GM19240 (cell line): Measurements from ENCODE around the gene SLC16A10.
"Not testable (repeated sequence)": the region's sequence is repeated elsewhere in the genome, so short reads cannot be mapped to it uniquely, and the experiment has no call there.

Source experiments
- DNase-seq: peaks from one replicate; pipeline ENCODE4 v3.0.0; 2011; ENCODE audit warnings: low spot score; ENCODE audit not compliant: insufficient read length

SLC16A10 gene

DNA sequence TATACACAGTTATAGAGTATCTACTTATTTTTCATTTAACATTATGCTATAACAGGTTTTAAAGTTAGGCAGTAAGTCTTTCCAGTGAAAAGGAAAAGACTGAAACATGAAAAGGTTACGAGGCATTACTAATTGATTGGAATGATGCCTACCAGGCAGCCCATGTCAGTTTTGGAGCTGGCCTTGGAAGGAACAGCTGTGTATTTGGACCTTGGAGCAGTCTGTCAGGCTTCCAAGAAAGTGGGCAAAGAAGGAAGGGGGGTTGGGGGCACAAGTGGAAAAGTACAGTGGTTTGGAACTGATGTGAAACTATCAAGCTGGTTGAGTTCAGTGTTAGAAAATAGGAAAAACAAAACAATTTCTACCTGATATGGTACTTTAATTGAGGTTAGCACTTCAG, 41.7 kb downstream of the SLC16A10 start:
- no peak for DNase-seq

DNA sequence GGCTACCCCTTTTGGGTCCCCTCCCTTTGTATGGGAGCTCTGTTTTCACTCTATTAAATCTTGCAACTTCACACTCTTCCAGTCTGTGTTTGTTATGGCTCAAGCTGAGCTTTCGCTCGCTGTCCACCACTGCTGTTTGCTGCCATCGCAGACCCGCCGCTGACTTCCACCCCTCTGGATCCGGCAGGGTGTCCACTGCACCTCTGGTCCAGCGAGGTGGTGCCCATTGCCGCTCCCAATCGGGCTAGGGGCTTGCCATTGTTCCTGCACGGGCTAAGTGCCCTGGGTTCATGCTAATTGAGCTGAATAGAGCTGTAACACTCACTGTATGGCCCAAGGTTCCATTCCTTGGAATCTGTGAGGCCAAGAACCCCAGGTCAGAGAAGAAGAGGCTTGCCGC, 43.7 kb downstream of the SLC16A10 start:
- DNase-seq: not testable (repeated sequence)

DNA sequence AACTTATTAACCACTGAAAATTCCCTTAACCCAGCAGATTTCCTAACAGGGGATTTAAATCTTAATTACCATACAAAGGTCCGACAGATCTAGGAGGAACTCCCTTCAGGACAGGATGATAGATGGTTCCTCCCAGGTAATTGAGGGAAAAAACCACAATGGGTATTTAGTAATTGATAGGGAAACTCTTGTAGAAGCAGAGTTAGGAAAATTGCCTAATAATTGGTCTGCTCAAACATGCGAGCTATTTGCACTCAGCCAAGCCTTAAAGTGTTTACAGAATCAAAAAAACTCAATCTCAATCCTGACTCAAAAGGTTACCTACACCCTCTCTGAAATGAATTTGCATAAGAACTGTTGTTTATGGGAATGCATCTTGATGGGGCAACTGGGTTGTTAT, 45.4 kb downstream of the SLC16A10 start:
- DNase-seq: not testable (repeated sequence)

DNA sequence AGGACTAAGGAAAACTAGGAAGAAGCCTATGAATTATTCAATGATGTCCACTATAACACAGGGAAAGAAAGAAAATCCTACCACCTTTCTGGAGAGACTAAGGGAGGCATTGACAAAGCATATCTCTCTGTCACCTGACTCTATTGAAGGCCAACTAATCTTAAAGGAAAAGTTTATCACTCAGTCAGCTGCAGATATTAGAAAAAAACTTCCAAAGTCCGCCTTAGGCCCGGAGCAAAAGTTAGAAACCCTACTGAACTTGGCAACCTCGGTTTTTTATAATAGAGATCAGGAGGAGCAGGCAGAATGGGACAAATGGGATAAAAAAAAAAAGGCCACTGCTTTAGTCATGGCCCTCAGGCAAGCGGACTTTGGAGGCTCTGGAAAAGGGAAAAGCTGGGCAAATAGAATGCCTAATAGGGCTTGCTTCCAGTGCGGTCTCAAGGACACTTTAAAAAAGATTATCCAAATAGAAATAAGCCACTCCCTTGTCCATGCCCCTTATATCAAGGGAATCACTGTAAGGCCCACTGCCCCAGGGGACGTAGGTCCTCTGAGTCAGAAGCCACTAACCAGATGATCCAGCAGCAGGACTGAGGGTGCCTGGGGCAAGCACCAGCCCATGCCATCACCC, 47.0 kb downstream of the SLC16A10 start:
- DNase-seq: not testable (repeated sequence)

DNA sequence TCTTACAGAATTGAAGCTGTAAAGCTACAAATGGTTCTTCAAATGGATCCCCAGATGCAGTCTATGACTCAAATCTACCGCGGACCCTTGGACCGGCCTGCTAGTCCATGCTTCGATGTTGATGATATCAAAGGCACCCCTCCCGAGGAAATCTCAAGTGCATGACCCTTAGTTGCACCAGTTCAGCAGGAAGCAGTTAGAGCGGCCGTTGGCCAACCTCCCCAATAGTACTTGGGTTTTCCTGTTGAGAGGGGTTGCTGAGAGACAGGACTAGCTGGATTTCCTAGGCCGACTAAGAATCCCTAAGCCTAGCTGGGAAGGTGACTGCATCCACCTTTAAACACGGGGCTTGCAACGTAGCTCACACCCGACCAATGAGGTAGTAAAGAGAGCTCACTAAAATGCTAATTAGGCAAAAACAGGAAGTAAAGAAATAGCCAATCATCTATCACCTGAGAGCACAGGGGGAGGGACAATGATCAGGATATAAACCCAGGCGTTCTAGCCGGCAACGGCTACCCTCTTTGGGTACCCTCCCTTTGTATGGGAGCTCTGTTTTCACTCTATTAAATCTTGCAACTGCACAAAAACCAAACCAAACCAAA, 50.3 kb downstream of the SLC16A10 start:
- DNase-seq: not testable (repeated sequence)

DNA sequence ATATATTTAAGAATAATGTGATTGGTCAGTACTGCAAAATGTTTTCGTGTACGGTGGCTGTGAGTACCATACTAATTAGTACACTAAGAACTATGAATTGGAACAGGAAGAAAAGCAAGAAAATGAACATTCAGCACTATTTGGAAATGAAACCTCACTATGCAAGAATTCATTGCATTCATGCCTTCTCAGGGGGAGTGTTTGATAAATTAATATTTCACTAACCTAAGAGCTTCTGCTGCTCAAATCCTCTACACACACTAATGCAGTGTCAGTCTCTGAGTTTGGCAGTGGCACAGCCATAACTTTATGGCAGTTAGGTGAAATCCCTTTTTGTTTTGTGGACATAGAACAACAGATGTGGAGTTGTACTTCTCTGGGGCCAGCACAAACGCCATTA, 60.1 kb downstream of the SLC16A10 start:
- no peak for DNase-seq

DNA sequence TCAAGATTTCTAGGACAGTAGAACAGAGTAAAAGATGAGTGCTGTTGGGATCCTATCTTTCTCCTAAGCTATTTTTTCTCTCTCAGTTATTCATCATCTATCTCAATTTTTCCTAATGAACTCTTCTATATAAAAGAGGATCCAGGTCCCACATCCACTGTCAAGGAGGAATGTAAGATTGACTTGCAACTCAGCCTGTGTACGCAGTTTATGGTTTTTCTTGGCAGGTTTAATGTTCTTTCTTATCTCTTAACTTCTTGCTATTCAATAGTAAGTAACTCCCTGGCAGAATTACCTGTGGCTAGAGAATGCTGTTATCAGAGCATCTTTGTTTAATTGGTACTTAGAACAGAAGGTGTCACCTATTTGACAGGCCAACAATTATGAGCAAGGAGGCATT, 60.8 kb downstream of the SLC16A10 start:
- no peak for DNase-seq

DNA sequence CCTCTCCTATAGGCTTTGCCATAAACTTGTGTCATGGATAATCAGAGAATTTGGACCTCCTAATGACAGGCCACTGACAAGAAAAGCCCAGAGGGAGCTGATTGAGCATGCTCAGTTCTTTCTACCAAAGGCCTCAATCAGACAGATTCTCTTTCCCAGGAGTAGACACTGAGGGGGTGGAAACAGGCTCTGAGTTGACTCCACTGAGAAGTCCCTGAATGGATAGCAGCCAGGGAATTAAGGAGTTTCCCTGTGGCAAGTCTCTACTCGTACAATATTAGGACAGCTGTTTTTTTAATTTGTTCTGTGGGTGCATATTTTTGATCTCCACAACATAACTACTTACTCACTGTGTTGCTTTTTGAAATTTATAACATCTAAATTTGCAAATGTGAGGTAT, 63.3 kb downstream of the SLC16A10 start:
- no peak for DNase-seq

DNA sequence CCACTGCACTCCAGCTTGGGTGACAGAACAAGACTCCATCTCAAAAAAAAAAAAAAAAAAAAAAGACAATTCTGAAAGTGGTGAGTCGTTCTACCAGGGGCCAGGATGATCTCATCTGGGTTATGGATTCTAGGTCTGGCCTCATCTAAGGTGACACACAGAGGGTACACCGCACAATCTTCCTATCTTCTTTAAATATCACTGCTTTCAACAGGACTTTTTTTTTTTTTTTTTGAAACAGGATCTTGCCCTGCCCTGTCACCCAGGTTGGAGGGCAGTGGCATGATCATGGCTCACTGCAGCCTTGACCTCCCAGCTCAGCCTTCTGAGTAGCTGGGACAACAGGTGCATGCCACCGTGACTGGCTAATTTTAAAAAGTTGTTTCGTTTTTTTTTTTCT, 67.7 kb downstream of the SLC16A10 start:
- DNase-seq: no peak

DNA sequence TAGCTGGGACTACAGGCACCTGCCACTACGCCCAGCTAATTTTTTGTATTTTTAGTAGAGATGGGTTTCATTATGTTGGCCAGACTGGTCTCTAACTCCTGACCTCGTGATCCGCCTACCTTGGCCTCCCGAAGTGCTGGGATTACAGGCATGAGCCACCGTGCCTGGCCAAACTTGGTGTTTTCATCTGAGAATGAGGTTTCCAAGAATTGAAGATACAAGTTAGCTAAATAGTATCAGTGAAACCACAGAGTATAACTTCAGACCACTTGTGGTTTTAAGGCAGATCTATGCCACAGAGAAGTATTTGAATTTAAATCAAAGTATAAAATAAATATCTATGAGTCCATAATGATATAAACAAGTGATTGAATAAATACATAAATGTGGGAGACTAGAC, 70.1 kb downstream of the SLC16A10 start:
- DNase-seq: no peak

DNA sequence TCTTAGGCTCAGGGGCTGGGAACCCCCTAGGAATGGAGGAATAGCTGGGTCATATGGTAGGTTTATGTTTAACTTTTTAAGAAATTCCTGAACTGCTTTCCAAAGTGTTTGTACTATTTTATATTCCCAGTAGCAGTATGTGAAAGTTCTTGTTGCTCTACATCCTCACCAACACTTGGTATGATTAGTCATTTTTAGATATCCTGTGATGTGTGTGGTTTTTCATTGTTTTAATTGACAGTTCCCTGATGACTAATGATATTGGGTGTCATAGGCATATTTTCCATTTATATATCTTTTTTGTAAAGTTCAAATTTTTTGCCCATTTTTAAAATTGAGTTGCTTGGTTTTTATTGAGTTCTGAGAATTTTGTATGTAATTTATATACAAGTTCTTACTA, 72.3 kb downstream of the SLC16A10 start:
- no peak for DNase-seq

DNA sequence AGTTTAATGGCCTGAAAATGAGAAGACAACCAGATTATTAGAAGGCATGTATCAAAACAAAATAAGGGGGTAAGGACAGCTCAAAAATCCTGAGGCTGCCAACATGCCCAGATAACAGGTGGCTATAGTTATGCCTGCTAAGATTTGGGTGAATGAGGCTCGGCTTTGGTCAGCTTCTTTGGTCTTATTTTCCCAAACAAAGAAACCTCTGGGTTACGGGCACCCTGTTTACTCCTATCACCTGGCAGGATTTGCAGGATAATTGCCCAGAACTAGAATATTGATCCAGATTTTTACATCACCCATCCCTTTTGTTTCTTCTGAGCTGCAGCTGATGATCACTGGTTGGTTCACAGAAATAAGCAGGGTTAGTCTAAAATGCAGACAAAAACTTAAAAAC, 74.3 kb downstream of the SLC16A10 start:
- no peak for DNase-seq

DNA sequence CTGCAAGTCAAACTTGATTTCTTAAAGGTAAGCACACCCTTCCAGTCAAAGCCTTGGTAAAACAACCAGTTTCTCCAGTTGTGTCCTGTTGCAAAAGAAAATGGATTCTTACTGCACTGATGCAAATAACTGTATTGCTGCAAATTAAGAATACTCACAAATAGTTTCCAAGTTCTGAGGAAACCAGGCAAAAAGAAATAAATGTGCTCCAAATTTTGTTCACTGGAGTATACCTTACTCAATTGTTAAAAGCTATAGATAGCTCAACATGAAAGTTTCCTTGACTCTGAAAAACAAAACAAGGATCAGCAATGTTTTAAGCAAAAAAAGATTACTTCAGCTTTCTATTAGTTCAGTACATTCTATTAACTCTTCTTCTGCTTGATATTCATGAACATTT, 75.2 kb downstream of the SLC16A10 start:
- no peak for DNase-seq

DNA sequence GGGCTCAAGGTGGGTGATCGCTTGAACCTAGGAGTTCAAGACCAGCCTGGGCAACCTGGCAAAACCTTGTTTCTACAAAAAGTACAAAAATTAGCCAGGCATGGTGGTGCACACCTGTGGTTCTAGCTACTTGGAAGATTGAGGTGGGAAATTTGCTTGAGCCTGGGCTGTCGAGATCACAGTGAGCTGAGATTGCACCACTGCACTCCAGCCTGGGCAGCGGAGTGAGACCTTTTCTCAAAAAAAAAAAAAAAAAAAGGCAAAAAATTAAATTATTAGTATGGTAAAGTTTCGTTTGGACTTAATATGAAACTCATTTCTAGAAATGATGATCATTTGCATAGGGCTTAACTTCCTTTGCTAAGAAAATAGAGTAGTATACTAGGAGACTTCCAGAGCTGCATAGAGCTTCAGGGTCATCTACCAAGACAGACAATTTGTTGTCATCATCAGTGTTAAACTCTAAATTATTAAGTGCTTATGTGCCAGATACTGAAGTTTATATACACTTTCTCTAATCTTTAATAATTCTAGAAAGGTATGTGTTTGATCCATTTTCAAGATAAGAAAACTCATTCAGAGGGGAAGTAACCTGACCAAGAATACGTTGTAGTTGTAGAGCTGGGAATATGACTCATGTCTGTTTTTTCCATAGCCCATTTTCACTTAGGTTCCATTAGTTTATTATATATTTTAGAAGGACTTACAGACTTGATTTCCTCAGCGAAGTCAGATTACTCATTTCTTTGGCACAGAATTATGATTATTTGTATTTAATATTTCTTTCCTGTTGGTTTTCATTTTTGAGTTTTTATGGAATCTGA, 84.5 kb downstream of the SLC16A10 start:
- no peak for DNase-seq

DNA sequence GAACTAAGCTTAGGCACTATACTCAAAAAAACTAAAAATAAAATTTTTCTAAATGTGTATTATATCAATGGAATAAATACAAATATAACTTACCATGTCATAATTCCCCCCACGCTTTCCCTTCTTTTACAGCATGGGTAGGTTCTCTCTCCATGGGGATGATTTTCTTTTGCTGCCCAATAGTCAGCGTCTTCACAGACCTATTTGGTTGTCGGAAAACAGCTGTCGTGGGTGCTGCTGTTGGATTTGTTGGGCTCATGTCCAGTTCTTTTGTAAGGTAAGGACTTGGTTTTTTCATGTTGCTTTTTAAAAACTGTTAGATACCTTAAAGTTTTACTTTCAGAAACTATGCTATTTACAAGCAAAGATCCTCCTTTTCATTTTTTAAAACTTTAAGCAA, 85.3 kb downstream of the SLC16A10 start:
- DNase-seq: no peak

DNA sequence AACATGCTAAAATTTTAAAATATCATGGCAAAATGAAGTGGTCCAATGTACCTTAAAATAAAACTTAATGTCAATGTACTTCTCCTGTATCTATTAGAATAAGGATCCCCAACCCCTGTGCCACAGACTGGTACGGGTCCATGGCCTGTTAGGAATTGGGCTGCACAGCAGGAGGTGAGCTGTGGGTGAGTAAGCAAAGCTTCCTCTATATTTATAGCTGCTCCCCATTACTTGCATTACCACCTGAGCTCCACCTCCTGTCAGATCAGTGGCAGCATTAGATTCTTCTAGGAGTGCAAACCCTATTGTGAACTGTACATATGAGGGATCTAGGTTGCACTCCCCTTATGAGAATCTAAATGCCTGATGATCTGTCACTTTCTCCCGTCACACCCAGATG, 86.0 kb downstream of the SLC16A10 start:
- DNase-seq: no peak

DNA sequence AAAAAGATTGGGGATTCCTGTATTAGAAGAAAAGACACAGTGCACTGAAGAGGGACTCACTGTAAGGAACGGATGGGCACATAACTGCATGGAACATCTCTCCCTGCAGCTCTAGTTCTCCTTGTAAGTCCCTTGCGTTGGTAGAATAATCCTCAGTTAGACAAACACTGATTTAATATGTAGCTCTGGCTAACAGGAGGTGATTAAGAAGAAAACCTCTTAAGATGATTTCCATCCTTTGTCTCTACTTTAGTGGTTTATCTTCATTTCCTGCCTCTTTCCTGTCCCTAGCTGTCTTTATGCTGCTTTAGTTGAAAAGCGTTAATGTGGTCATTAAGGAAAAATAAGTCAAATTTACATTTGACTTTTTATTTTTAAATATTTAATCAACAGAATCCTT, 86.6 kb downstream of the SLC16A10 start:
- DNase-seq: no peak

DNA sequence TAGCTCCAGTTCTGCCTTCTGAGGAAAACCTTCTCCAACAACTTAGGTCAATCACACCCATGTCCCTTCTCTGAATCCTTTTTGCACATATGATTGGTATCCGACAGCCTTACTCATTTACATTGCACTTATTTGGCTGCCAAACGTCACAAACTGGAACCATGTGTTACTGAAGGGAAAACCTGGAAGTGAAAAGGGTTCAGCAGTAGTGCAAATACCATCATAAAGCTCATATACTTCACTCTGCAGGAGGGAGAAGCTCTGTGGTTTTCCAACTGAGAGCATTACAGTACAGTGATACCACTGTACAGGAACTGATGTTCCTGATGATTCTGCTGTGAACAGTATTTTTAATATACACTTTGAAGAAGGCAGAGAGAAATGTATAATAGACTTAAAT, 87.8 kb downstream of the SLC16A10 start:
- no peak for DNase-seq

DNA sequence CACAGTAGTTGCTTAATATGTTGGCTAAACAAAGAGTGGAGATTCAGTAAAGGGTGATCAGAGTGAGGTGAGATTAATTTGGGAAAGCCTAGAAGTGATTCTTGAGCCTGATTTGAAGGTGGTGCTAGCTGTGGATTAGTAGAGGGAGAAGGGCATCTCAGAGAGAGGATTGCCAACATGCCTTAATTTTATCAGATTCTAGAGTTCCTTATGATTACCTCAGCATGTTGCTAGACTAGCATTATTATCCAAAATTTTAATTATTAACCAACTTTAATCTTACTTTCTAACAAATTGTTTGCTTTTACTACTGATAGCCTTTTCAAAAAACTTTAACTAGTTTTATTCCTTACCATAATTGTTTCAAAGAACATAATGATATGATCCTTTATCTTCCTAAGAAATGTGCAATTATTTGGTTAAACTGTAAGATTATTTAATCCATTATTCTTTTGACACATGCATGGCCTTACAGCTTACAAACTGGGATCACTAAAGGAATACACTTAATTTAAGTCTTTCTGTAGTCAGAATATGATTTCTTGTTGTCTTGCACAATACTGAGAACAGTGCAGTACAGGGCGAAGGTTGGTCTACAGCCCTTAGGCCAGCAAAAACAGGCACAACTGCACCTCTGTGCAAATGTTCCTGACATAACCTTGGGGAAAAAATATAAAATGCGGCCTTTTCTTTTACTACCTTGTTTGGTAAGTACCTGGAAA, 88.9 kb downstream of the SLC16A10 start:
- DNase-seq: no peak

DNA sequence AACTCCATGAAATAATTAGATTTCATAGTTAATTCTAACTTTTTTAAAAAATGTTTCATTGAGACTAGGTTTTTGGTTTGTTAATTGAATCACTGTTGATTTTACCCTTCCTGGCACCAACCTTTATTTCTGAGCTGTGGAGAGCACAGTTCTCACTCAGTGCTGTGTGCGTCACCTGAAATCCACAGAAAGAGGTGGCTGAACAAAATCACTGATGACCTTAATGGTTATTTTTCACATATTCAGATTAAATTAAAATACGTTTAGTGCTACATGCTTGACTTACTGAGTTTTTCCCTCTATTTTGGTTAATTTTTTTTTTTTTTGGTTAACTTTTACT, 89.4 kb downstream of the SLC16A10 start:
- DNase-seq: no peak

DNA sequence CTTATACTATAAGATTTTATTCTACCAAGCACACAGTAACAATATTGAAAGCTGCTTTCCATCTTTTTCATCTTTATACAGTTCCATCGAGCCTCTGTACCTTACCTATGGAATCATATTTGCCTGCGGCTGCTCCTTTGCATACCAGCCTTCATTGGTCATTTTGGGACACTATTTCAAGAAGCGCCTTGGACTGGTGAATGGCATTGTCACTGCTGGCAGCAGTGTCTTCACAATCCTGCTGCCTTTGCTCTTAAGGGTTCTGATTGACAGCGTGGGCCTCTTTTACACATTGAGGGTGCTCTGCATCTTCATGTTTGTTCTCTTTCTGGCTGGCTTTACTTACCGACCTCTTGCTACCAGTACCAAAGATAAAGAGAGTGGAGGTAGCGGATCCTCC, 89.8 kb downstream of the SLC16A10 start:
- no peak for DNase-seq
